H9 (cell line): ENCODE measurements around the gene TSPO. TPM values are rescaled to one million over a fixed set of nuclear protein-coding genes. Genes with fewer than 3 reads are reported as not detected.

Experiments used
- DNase-seq: peaks from one replicate; pipeline ENCODE4 v3.0.0-alpha.2; 2017
- H2AFZ ChIP-seq: one replicate; pipeline ENCODE4 v1.6.1; 2013; ENCODE audit warnings: mild to moderate bottlenecking, low read length, control low read depth, moderate library complexity
- H2AK5ac ChIP-seq: 2 replicates; pipeline ENCODE4 v1.6.1; 2013; ENCODE audit warnings: low read length, control low read depth, mixed read lengths; ENCODE audit not compliant: insufficient read length
- H2BK120ac ChIP-seq: one replicate; pipeline ENCODE4 v1.6.1; 2013; ENCODE audit warnings: low read depth, mild to moderate bottlenecking, low read length, control low read depth, inconsistent platforms; ENCODE audit not compliant: poor library complexity, severe bottlenecking
- H2BK12ac ChIP-seq: 2 replicates; pipeline ENCODE4 v1.6.1; 2013; ENCODE audit warnings: low read length, control low read depth, mixed read lengths, low read depth; ENCODE audit not compliant: insufficient read length
- H2BK15ac ChIP-seq: 2 replicates; pipeline ENCODE4 v1.6.1; 2013; ENCODE audit warnings: low read depth, low read length, control low read depth
- H2BK20ac ChIP-seq: one replicate; pipeline ENCODE4 v1.6.1; 2013; ENCODE audit warnings: low read depth, mild to moderate bottlenecking, low read length, control low read depth, inconsistent platforms; ENCODE audit not compliant: poor library complexity, severe bottlenecking
- H2BK5ac ChIP-seq: 2 replicates; pipeline ENCODE4 v1.6.1; 2013; ENCODE audit warnings: low read length, control low read depth, mixed read lengths; ENCODE audit not compliant: insufficient read length
- H3K14ac ChIP-seq: 2 replicates; pipeline ENCODE4 v1.6.1; 2013; ENCODE audit warnings: low read length, control low read depth; ENCODE audit not compliant: insufficient read depth
- H3K18ac ChIP-seq: 2 replicates; pipeline ENCODE4 v1.6.1; 2013; ENCODE audit warnings: low read depth, mild to moderate bottlenecking, mixed read lengths, low read length, control low read depth; ENCODE audit not compliant: insufficient read length
- H3K23ac ChIP-seq: 2 replicates; pipeline ENCODE4 v1.6.1; 2013; ENCODE audit warnings: low read length, control low read depth, mixed read lengths, low read depth; ENCODE audit not compliant: insufficient read length
- H3K23me2 ChIP-seq: 2 replicates; pipeline ENCODE4 v1.6.1; 2013; ENCODE audit warnings: low read depth, mild to moderate bottlenecking, mixed read lengths, low read length, control low read depth; ENCODE audit not compliant: insufficient read length, poor library complexity, severe bottlenecking
- H3K27ac ChIP-seq: 2 replicates; pipeline ENCODE4 v1.5.1; 2013; ENCODE audit warnings: low read length, control low read depth, mixed read lengths, low read depth; ENCODE audit not compliant: insufficient read length
- H3K27me3 ChIP-seq: 2 replicates; pipeline ENCODE4 v1.6.1; 2013; ENCODE audit warnings: low read length, control low read depth, inconsistent platforms; ENCODE audit not compliant: insufficient read depth
- H3K4ac ChIP-seq: 2 replicates; pipeline ENCODE4 v1.6.1; 2013; ENCODE audit warnings: low read depth, mild to moderate bottlenecking, control low read depth, inconsistent platforms, low read length, moderate library complexity
- H3K4me1 ChIP-seq: 2 replicates; pipeline ENCODE4 v1.6.1; 2013; ENCODE audit warnings: low read length, control low read depth, inconsistent platforms; ENCODE audit not compliant: insufficient read depth
- H3K4me2 ChIP-seq: 2 replicates; pipeline ENCODE4 v1.6.1; 2013; ENCODE audit warnings: low read length, control low read depth, mixed read lengths; ENCODE audit not compliant: insufficient read length, insufficient read depth
- H3K56ac ChIP-seq: 2 replicates; pipeline ENCODE4 v1.6.1; 2013; ENCODE audit warnings: low read depth, mild to moderate bottlenecking, mixed read lengths, low read length, control low read depth; ENCODE audit not compliant: insufficient read length
- H3K79me1 ChIP-seq: 2 replicates; pipeline ENCODE4 v1.6.1; 2013; ENCODE audit warnings: low read depth, mild to moderate bottlenecking, moderate library complexity, low read length, control low read depth, inconsistent platforms; ENCODE audit not compliant: insufficient read depth, poor library complexity, severe bottlenecking
- H3K79me2 ChIP-seq: 2 replicates; pipeline ENCODE4 v1.6.1; 2013; ENCODE audit warnings: low read length, control low read depth, inconsistent platforms; ENCODE audit not compliant: insufficient read depth
- H3K9ac ChIP-seq: 2 replicates; pipeline ENCODE4 v1.6.1; 2013; ENCODE audit warnings: low read length, control low read depth, mixed read lengths; ENCODE audit not compliant: insufficient read length; ENCODE audit errors: extremely low read depth
- H3K9me3 ChIP-seq: one replicate; pipeline ENCODE4 v1.6.1; 2013; ENCODE audit warnings: low read depth, low read length, inconsistent platforms; ENCODE audit not compliant: control insufficient read depth
- H3T11ph ChIP-seq: one replicate; pipeline ENCODE4 v1.6.1; 2013; ENCODE audit warnings: mild to moderate bottlenecking, low read length, control low read depth, inconsistent platforms
- H4K20me1 ChIP-seq: one replicate; pipeline ENCODE4 v1.6.1; 2013; ENCODE audit not compliant: control insufficient read depth, insufficient read length, insufficient read depth
- H4K5ac ChIP-seq: 2 replicates; pipeline ENCODE4 v1.6.1; 2013; ENCODE audit warnings: low read depth, mild to moderate bottlenecking, mixed read lengths, low read length, control low read depth; ENCODE audit not compliant: insufficient read length
- H4K8ac ChIP-seq: replicated peaks from 2 replicates; pipeline ENCODE4 v1.6.1; 2013; ENCODE audit warnings: low read length, control low read depth, mixed read lengths, low read depth; ENCODE audit not compliant: insufficient read length
- H4K91ac ChIP-seq: 2 replicates; pipeline ENCODE4 v1.6.1; 2013; ENCODE audit warnings: low read depth, mild to moderate bottlenecking, moderate library complexity, mixed read lengths, low read length, control low read depth; ENCODE audit not compliant: insufficient read length
- H3K27ac Mint-ChIP-seq, 3 experiments: 2 replicates in 2 of 3; 3 replicates in 1 of 3; pipeline ENCODE4 v1.8.0; 2020 to 2021; ENCODE audit warnings: mixed read lengths in 3 of 3, mild to moderate bottlenecking in 1 of 3, moderate library complexity in 1 of 3
- H3K27me3 Mint-ChIP-seq: 2 replicates; pipeline ENCODE4 v1.8.0; 2021; ENCODE audit warnings: low read depth, mild to moderate bottlenecking, moderate library complexity, mixed read lengths
- H3K36me3 Mint-ChIP-seq, 3 experiments: 2 replicates in 2 of 3; 3 replicates in 1 of 3; pipeline ENCODE4 v1.8.0; 2020 to 2021; ENCODE audit warnings: low read depth in 3 of 3, mixed read lengths in 3 of 3; ENCODE audit not compliant: insufficient read depth in 1 of 3
- H3K4me1 Mint-ChIP-seq, 2 experiments: 2 replicates each; pipeline ENCODE4 v1.8.0; 2020; ENCODE audit warnings: mixed read lengths in 2 of 2
- H3K4me3 Mint-ChIP-seq, 2 experiments: 2 replicates in 1 of 2; 3 replicates in 1 of 2; pipeline ENCODE4 v1.8.0; 2020 to 2021; ENCODE audit warnings: mild to moderate bottlenecking in 2 of 2, mixed read lengths in 2 of 2, moderate library complexity in 1 of 2
- H3K9me3 Mint-ChIP-seq, 2 experiments: 2 replicates in 1 of 2; 3 replicates in 1 of 2; pipeline ENCODE4 v1.8.0; 2020; ENCODE audit warnings: mild to moderate bottlenecking in 2 of 2, mixed read lengths in 2 of 2, moderate library complexity in 1 of 2
- WGBS: extraction: QIAGEN DNeasy Blood & Tissue Kit; methylation state at CpG from one replicate; pipeline ENCODE4 v1.1.7; 2013; ENCODE audit warnings: missing lambda C conversion rate, low lambda C conversion rate, mixed read lengths; ENCODE audit not compliant: insufficient read length; ENCODE audit errors: extremely low coverage; 5-methylcytosine and 5-hydroxymethylcytosine counted together
- total RNA-seq: library from RNA; stranded (reverse); gene quantifications from 2 replicates; pipeline ENCODE4 v1.2.1, GENCODE V29; 2021
- TF ChIP-seq, protein P1 (sequence below): fragments of 200-600 bp; sonication (generic); conservative IDR thresholded peaks from 3 replicates; pipeline ENCODE4 v1.8.0; 2021; ENCODE audit warnings: antibody characterized with exemption, mild to moderate bottlenecking

TSPO gene
- total RNA-seq, 1 experiment from 2014 or later: 14.8 TPM

DNA sequence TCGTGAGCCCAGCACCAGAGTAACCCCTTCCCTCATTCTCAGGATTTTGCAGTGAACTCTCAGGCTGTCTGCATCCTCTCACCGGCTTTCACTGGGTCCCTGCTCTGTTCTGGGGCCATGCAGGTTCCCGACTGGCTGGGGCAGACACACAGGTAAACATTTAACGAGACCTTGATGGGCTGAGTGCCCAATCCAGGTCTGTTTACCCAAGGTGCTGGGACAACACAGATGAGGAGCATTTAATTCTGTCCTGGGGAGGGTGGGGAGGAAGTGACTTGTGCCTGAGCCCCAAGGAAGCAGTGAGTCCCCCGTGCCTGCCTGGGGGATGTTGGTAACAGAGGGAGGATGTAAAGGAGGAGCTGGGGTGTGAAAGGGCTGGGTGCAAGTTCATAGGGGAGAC, 36.4 kb upstream of the TSPO start:
- Mint-ChIP-seq H3K27ac (peak overlapping the region in 1 of 3 experiments; percentile 79; a peak in 1 of 7 replicates), H3K27me3 (peaks cover 55% of the 10 kb centered on the region)

More for the DNA sequence above, 36.4 kb upstream of the TSPO start:
- H3K4ac ChIP-seq: no peak overlapping the region
- no peak overlapping the region for H3K9ac ChIP-seq
- WGBS: no CpG with 5 or more reads among the region's 5 CpGs
- no peak overlapping the region for H4K8ac ChIP-seq
- no peak overlapping the region for H2BK120ac ChIP-seq
- no peak overlapping the region for H3K56ac ChIP-seq
- Mint-ChIP-seq H3K4me3 (no peak overlapping the region), H3K36me3 (no peaks in the 10 kb centered on the region), H3K4me1 (peaks cover 15 to 29% of the 10 kb centered on the region in 2 experiments), H3K9me3 (no peaks in the 10 kb centered on the region)
- no peaks in the 10 kb centered on the region for H3K79me2 ChIP-seq
- no peak overlapping the region for H3K4me2 ChIP-seq
- no peak overlapping the region for H4K5ac ChIP-seq
- H3K27me3 ChIP-seq: peaks cover 20% of the 10 kb centered on the region
- H3K4me1 ChIP-seq: peaks cover 4% of the 10 kb centered on the region; the same call in 1 of the 2 replicates
- H2BK12ac ChIP-seq: no peak overlapping the region
- H2AK5ac ChIP-seq: no peak overlapping the region
- no peak overlapping the region for H3K27ac ChIP-seq
- no peaks in the 10 kb centered on the region for H3K9me3 ChIP-seq
- no peak overlapping the region for H3K18ac ChIP-seq
- no peak overlapping the region for H3K23ac ChIP-seq
- no peak overlapping the region for H3T11ph ChIP-seq
- H2BK15ac ChIP-seq: no peak overlapping the region
- H2BK5ac ChIP-seq: no peak overlapping the region
- no peak for DNase-seq
- H3K23me2 ChIP-seq: peaks cover 11% of the 10 kb centered on the region
- H4K20me1 ChIP-seq: peaks cover 2% of the 10 kb centered on the region
- no peak overlapping the region for H2BK20ac ChIP-seq
- TF ChIP-seq, protein P1, sequence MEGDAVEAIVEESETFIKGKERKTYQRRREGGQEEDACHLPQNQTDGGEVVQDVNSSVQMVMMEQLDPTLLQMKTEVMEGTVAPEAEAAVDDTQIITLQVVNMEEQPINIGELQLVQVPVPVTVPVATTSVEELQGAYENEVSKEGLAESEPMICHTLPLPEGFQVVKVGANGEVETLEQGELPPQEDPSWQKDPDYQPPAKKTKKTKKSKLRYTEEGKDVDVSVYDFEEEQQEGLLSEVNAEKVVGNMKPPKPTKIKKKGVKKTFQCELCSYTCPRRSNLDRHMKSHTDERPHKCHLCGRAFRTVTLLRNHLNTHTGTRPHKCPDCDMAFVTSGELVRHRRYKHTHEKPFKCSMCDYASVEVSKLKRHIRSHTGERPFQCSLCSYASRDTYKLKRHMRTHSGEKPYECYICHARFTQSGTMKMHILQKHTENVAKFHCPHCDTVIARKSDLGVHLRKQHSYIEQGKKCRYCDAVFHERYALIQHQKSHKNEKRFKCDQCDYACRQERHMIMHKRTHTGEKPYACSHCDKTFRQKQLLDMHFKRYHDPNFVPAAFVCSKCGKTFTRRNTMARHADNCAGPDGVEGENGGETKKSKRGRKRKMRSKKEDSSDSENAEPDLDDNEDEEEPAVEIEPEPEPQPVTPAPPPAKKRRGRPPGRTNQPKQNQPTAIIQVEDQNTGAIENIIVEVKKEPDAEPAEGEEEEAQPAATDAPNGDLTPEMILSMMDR: no peak
- H2AFZ ChIP-seq: no peak overlapping the region
- no peak overlapping the region for H4K91ac ChIP-seq
- no peak overlapping the region; the same call in 1 of the 2 replicates for H3K14ac ChIP-seq
- H3K79me1 ChIP-seq: no peaks in the 10 kb centered on the region
